ENCODE measurements around the gene FAM53C.
"Not testable (repeated sequence)": the region's sequence is repeated elsewhere in the genome, so short reads cannot be mapped to it uniquely, and the experiment has no call there.

The FAM53C gene

DNA sequence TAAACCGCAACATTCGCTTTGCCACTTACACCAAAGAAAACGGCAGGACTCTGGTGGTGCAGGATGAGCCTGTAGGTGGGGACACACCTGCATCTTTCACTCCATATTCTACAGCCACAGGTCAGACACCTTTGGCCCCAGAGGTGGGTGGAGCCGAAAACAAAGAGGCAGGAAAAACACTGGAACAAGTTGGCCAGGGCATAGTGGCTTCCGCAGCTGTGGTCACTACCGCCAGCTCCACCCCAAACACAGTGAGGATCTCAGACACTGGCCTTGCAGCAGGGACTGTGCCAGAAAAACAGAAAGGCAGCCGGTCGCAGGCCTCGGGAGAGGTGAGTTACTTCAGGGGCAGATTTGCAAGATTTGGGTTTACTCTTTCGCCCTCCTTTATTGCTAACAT lies 48.2 kb downstream of the FAM53C start:
- TF ChIP-seq, protein P1, sequence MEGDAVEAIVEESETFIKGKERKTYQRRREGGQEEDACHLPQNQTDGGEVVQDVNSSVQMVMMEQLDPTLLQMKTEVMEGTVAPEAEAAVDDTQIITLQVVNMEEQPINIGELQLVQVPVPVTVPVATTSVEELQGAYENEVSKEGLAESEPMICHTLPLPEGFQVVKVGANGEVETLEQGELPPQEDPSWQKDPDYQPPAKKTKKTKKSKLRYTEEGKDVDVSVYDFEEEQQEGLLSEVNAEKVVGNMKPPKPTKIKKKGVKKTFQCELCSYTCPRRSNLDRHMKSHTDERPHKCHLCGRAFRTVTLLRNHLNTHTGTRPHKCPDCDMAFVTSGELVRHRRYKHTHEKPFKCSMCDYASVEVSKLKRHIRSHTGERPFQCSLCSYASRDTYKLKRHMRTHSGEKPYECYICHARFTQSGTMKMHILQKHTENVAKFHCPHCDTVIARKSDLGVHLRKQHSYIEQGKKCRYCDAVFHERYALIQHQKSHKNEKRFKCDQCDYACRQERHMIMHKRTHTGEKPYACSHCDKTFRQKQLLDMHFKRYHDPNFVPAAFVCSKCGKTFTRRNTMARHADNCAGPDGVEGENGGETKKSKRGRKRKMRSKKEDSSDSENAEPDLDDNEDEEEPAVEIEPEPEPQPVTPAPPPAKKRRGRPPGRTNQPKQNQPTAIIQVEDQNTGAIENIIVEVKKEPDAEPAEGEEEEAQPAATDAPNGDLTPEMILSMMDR (IDR thresholded peaks at IDR 0.05; ENCODE audit: borderline replicate concordance, insufficient read depth, low read depth, low read length) = no peak

DNA sequence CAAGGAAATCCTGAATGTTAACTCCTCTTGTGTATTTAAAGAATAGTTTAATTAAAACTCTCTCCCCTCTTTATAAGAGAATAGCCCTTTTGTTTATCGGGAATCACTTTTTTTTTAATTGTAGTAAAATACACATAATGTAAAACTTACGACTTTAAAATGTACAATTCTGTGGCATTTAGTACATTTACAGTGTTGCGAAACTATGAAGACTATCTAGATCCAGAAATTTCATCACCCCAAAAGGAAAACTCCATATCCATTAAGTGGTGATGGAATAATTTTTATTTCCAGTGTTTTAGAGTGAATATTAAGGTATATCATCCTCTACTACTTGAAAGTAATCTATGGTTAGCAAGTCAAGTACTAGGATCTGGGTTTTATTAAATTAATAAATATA lies 51.3 kb downstream of the FAM53C start:
- H3K4me3 ChIP-seq (ENCODE audit: low read depth, low read length) = no peak overlapping the region
- TF ChIP-seq, protein P1 (IDR thresholded peaks at IDR 0.05; ENCODE audit: borderline replicate concordance, insufficient read depth, low read depth, low read length) = no peak

More for the DNA sequence above, 48.2 kb downstream of the FAM53C start:
- H3K4me3 ChIP-seq (ENCODE audit: low read depth, low read length) = no peak overlapping the region

GRCh38 chr5:138389911-138390310 lies 51.8 kb downstream of the FAM53C start:
- H3K4me3 ChIP-seq (ENCODE audit: low read depth, low read length) = not testable (repeated sequence)

- TF ChIP-seq, protein P1 (IDR thresholded peaks at IDR 0.05; ENCODE audit: borderline replicate concordance, insufficient read depth, low read depth, low read length) = no peak
- H3K4me3 ChIP-seq (ENCODE audit: low read depth, low read length) = no peak overlapping the region
These were observed 53.9 kb downstream of the FAM53C start for GRCh38 chr5:138391859-138392386.
